ENCODE data around the gene KANK2. TPM values are rescaled to one million over a fixed set of nuclear protein-coding genes. Genes with fewer than 3 reads are reported as not detected.

Gene KANK2
- 103 TPM for polyA plus RNA-seq (ENCODE audit: insufficient read length)

- DNase-seq (ENCODE audit: low read depth): no peak
These were observed at the start of gene KANK2 for GRCh38 chr19:11197291-11198174. Gene KANK2, minus strand, starts transcription at chr19:11197545. Its CDS starts 3,034 bp downstream, at chr19:11194511.

- no peak for DNase-seq (ENCODE audit: low read depth)
These were observed 49.6 kb upstream of the KANK2 start for GRCh38 chr19:11246941-11247340.

GRCh38 chr19:11244846-11245589 lies 47.7 kb upstream of the KANK2 start:
- no peak for DNase-seq (ENCODE audit: low read depth)

GRCh38 chr19:11243798-11244169 lies 46.4 kb upstream of the KANK2 start:
- no peak for DNase-seq (ENCODE audit: low read depth)

GRCh38 chr19:11242864-11243797 lies 45.8 kb upstream of the KANK2 start:
- no peak for DNase-seq (ENCODE audit: low read depth)

GRCh38 chr19:11242025-11242424 lies 44.7 kb upstream of the KANK2 start:
- DNase-seq (ENCODE audit: low read depth): no peak

- DNase-seq (ENCODE audit: low read depth): no peak
These were observed 42.7 kb upstream of the KANK2 start for GRCh38 chr19:11240008-11240444.

GRCh38 chr19:11239377-11240000 lies 42.1 kb upstream of the KANK2 start, which contains the start of gene ANGPTL8:
Gene ANGPTL8, plus strand, starts transcription at chr19:11239619. Its CDS starts 19 bp downstream, at chr19:11239638.
- DNase-seq (ENCODE audit: low read depth): no peak

- no peak for DNase-seq (ENCODE audit: low read depth)
These were observed 41.5 kb upstream of the KANK2 start for GRCh38 chr19:11238781-11239376.

- no peak for DNase-seq (ENCODE audit: low read depth)
These were observed 40.7 kb upstream of the KANK2 start for GRCh38 chr19:11238041-11238440.

GRCh38 chr19:11237321-11237720 lies 40.0 kb upstream of the KANK2 start:
- DNase-seq (ENCODE audit: low read depth): no peak

- no peak for DNase-seq (ENCODE audit: low read depth)
These were observed 39.3 kb upstream of the KANK2 start for GRCh38 chr19:11236324-11237301.

- no peak for DNase-seq (ENCODE audit: low read depth)
These were observed 37.2 kb upstream of the KANK2 start for GRCh38 chr19:11234486-11235075.

- DNase-seq (ENCODE audit: low read depth): no peak
These were observed 35.7 kb upstream of the KANK2 start for GRCh38 chr19:11233073-11233472.

GRCh38 chr19:11232555-11232954 lies 35.2 kb upstream of the KANK2 start:
- DNase-seq (ENCODE audit: low read depth): no peak

GRCh38 chr19:11230621-11231386 lies 33.5 kb upstream of the KANK2 start:
- DNase-seq (ENCODE audit: low read depth): no peak

GRCh38 chr19:11227195-11227886 lies 30.0 kb upstream of the KANK2 start:
- no peak for DNase-seq (ENCODE audit: low read depth)

GRCh38 chr19:11226716-11227166 lies 29.4 kb upstream of the KANK2 start:
- no peak for DNase-seq (ENCODE audit: low read depth)
